Colonic mucosa (tissue), 4 donors: ENCODE data around the gene SLC6A8. TPM values are rescaled to one million over a fixed set of nuclear protein-coding genes. Genes with fewer than 3 reads are reported as not detected.

Experiments
- DNase-seq: peaks from one replicate; pipeline ENCODE4 v3.0.0-alpha.2; 2020
- H3K27ac ChIP-seq: fragments of 200-600 bp; one replicate; pipeline ENCODE4 v1.8.0; 2021
- H3K27me3 ChIP-seq: fragments of 200-600 bp; one replicate; pipeline ENCODE4 v1.8.0; 2021
- H3K36me3 ChIP-seq: fragments of 200-600 bp; one replicate; pipeline ENCODE4 v1.8.0; 2021
- H3K4me1 ChIP-seq: fragments of 200-600 bp; one replicate; pipeline ENCODE4 v1.8.0; 2021; ENCODE audit warnings: mild to moderate bottlenecking
- H3K4me3 ChIP-seq: fragments of 200-600 bp; one replicate; pipeline ENCODE4 v1.8.0; 2021
- H3K9ac ChIP-seq, 2 donors: one replicate each; pipeline ENCODE4 v1.7.0; 2013; ENCODE audit warnings: control low read depth in 2 of 2, low read depth in 2 of 2, low read length in 2 of 2
- H3K9me3 ChIP-seq: fragments of 200-600 bp; one replicate; pipeline ENCODE4 v1.8.0; 2021
- intact Hi-C: fragments of 100-400 bp; cut with DNase I; formaldehyde crosslinking; loops from one replicate; pipeline ENCODE4 v1.14.1; 2022
- total RNA-seq, 2 donors: library from RNA; stranded (reverse); fragmentation: NEBNext Ultra II Directional in 1 of 2; extraction: Animal tissue kit (Norgen Biotek cat#: 25700) in 1 of 2; gene quantifications; one replicate each; pipeline ENCODE4 v1.2.1, GENCODE V29; 2021
- TF ChIP-seq, protein P1 (sequence below): fragments of 200-600 bp; IDR thresholded peaks from one replicate; pipeline ENCODE4 v1.8.0; 2022; ENCODE audit warnings: antibody characterized with exemption, mild to moderate bottlenecking
- donor health status: healthy.
- donor health status: DM: no; HTN: no; CAD: no.
- donor health status: DM: no; HTN: no; CAD: no.

The SLC6A8 gene
- total RNA-seq, 2 donors from 2014 or later = 197 to 435 TPM

DNA sequence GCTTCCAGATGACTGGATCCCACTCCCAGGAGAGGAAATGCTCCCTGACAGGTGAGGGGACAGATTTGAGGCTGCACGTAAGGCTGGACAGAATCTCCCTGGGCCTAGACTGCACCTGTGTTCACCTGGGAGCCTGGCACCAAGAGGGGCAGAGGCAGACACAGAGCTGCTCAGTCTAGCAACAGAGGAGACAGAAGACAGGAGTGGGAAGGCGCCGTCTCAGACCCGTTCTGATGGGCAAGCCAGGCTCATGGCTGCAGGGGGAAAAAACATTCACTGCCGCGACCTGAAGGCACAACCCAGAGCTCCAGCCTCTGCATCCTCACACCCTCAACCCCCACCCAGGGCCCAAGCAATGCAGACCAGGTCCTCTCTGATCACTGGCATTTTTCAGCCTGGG is 19.7 kb downstream of the SLC6A8 start:
- intact Hi-C loops = no loop called here
- Histone ChIP-seq H3K4me3 (no peak overlapping the region), H3K36me3 (no peaks in the 10 kb centered on the region), H3K27ac (no peak overlapping the region), H3K9ac (no peak overlapping the region), H3K4me1 (no peaks in the 10 kb centered on the region), H3K9me3 (no peaks in the 10 kb centered on the region), H3K27me3 (no peaks in the 10 kb centered on the region)
- TF ChIP-seq, protein P1, sequence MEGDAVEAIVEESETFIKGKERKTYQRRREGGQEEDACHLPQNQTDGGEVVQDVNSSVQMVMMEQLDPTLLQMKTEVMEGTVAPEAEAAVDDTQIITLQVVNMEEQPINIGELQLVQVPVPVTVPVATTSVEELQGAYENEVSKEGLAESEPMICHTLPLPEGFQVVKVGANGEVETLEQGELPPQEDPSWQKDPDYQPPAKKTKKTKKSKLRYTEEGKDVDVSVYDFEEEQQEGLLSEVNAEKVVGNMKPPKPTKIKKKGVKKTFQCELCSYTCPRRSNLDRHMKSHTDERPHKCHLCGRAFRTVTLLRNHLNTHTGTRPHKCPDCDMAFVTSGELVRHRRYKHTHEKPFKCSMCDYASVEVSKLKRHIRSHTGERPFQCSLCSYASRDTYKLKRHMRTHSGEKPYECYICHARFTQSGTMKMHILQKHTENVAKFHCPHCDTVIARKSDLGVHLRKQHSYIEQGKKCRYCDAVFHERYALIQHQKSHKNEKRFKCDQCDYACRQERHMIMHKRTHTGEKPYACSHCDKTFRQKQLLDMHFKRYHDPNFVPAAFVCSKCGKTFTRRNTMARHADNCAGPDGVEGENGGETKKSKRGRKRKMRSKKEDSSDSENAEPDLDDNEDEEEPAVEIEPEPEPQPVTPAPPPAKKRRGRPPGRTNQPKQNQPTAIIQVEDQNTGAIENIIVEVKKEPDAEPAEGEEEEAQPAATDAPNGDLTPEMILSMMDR = no peak
- DNase-seq = no peak

- Histone ChIP-seq H3K9ac (no peak overlapping the region), H3K27ac (peak overlapping the region; percentile 32), H3K36me3 (no peaks in the 10 kb centered on the region), H3K4me3 (no peak overlapping the region), H3K9me3 (no peaks in the 10 kb centered on the region), H3K27me3 (no peaks in the 10 kb centered on the region), H3K4me1 (no peaks in the 10 kb centered on the region)
- TF ChIP-seq, protein P1 = peak; percentile 60
- intact Hi-C loops = no loop called here
- peak; percentile 83 for DNase-seq
Measured at GRCh38 chrX:153708415-153708814, 20.7 kb downstream of the SLC6A8 start.

GRCh38 chrX:153709726-153710674 is 22.3 kb downstream of the SLC6A8 start:
- Histone ChIP-seq H3K36me3 (no peaks in the 10 kb centered on the region), H3K4me3 (no peak overlapping the region), H3K4me1 (no peaks in the 10 kb centered on the region), H3K27me3 (no peaks in the 10 kb centered on the region), H3K9ac (no peak overlapping the region), H3K9me3 (no peaks in the 10 kb centered on the region), H3K27ac (no peak overlapping the region)
- DNase-seq = no peak
- intact Hi-C loops = no loop called here
- TF ChIP-seq, protein P1 = no peak

GRCh38 chrX:153714256-153714655 is 26.5 kb downstream of the SLC6A8 start:
- no peaks in the 10 kb centered on the region for H3K36me3 ChIP-seq
- TF ChIP-seq, protein P1 = no peak
- no peaks in the 10 kb centered on the region for H3K9me3 ChIP-seq
- no peak for DNase-seq
- no peaks in the 10 kb centered on the region for H3K4me1 ChIP-seq
- no peak overlapping the region for H3K9ac ChIP-seq
- H3K27ac ChIP-seq = no peak overlapping the region
- intact Hi-C loops = no loop called here
- H3K27me3 ChIP-seq = no peaks in the 10 kb centered on the region
- H3K4me3 ChIP-seq = no peak overlapping the region

DNA sequence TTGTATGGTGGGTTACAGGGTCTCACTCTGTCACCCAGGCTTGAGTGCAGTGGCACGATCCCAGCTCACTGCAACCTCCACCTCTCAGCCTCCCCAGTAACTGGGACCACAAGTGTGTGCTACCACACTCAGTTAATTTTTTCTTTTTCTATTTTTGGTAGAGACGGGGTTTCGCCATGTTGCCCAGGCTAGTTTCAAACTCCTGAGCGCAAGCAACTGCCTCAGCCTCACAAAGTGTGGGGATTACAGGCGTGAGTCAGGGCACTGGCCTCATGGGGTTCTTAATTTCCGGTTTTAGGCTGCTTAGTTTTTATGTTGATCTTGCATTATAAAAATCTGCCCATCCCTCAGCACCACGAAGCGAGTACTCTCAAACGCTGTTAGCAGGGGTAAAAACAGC is 29.7 kb downstream of the SLC6A8 start:
- intact Hi-C loops = no loop called here

More for the DNA sequence above, 29.7 kb downstream of the SLC6A8 start:
- no peaks in the 10 kb centered on the region for H3K27me3 ChIP-seq
- H3K27ac ChIP-seq = no peak overlapping the region
- H3K4me1 ChIP-seq = peaks cover 4% of the 10 kb centered on the region
- no peak for DNase-seq
- no peaks in the 10 kb centered on the region for H3K9me3 ChIP-seq
- no peak overlapping the region for H3K4me3 ChIP-seq
- H3K9ac ChIP-seq = no peak overlapping the region
- H3K36me3 ChIP-seq = no peaks in the 10 kb centered on the region
- TF ChIP-seq, protein P1 = no peak
